Ovary (tissue), 3 donors: ENCODE measurements around the gene AHRR.

Experiments used
- CTCF ChIP-seq, 3 donors: fragments of 450-650 bp in 2 of 3; fragments of 200-600 bp in 1 of 3; IDR thresholded peaks; one replicate each; pipeline versions ENCODE4 v1.5.1 to v1.8.0; 2016 to 2022; ENCODE audit warnings: antibody characterized with exemption in 3 of 3, mild to moderate bottlenecking in 1 of 3
- EP300 ChIP-seq: sonication (generic); formaldehyde crosslinking; IDR thresholded peaks from one replicate; pipeline ENCODE4 v1.6.1; 2017; ENCODE audit warnings: antibody characterized with exemption
- POLR2A ChIP-seq: fragments of 450-650 bp; IDR thresholded peaks from one replicate; pipeline ENCODE4 v1.6.1; 2017; ENCODE audit warnings: antibody characterized with exemption, mild to moderate bottlenecking, moderate library complexity
- donor health status: DM: no; HTN: no; CAD: no.

GRCh38 chr5:471750-472058 is 150.2 kb downstream of the AHRR start:
- no peak for TF ChIP-seq CTCF (IDR thresholded peaks at IDR 0.05)
- TF ChIP-seq POLR2A, result no peak
- no peak for TF ChIP-seq EP300
